Glomerular endothelial cell (primary cell): ENCODE data around the gene TPX2. TPM values are rescaled to one million over a fixed set of nuclear protein-coding genes. Genes with fewer than 3 reads are reported as not detected.

Source experiments
- DNase-seq: peaks from one replicate; pipeline ENCODE4 v3.0.0-alpha.2; 2011; ENCODE audit warnings: low read depth, low spot score; ENCODE audit errors: extremely low read depth
- total RNA-seq: library from RNA; depleted of rRNA; stranded (reverse); fragments of >200 nt; gene quantifications from 2 replicates; pipeline ENCODE4 v1.2.3, GENCODE V29; 2015

TPX2 gene
- total RNA-seq, 1 donor from 2014 or later = 31.0 TPM

DNA sequence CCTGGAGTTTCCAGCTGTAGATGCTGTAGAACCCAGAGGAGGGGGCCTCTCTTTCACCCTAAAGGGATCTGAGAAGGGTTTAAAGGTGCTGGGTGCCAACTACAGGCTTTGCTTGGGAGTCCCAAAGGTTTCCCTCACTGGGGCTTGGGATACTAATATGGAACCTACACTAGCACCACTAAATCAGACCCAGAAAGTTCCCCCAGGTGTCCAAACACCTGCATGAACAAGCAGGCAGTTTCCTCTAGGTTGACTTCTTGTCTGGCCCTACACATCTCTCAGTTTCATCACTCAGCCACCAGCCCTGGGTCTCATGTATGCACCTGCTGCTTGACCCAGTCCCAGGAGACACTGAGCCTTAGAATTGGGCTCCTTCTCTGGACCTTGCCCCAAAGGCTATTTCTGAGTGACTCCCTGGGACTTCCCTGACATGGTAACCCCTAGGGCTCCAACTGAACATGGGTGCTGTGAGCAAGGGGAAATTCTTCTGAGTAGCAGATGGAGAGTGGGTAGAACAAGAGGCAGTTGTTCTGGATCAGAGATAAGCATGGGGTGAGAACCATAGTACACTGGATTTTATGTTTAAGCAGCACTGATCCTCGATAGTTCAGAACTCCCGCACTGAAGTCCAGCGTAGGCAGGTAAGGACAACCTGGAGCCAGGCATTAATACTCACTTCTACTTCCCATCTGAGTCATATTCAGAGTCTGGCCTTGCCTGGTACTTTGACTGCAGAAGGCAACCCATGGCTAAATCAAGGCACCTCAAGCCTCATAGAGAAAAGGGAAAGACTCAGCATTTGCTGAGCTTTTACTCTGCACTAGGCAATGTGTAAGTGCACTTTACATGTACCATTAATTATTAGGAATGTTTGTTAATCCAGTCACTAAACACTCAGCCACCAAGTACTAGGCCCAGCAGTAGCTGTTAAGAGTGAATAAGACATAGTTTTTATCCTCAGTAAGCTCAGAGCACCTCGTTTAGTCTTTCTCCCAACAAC lies 33.2 kb upstream of the TPX2 start:
- no peak for DNase-seq

GRCh38 chr20:31706607-31707257 lies 32.4 kb upstream of the TPX2 start:
- no peak for DNase-seq

DNA sequence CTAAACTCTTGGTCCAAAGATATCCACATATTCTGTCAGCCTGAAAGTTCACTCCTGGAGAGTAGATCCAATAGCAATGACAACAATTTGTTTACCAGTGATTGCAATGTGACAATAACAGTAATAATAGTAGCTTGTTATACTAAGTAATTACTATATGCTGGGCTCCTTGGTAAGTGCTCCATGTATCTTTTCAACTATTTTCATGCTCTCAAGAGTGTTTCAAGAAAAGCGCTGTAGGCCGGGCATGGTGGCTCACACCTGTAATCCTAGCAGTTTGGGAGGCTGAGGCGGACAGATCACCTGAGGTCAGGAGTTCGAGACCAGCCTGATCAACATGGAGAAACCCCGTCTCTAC lies 31.9 kb upstream of the TPX2 start:
- no peak for DNase-seq

GRCh38 chr20:31707994-31708735 lies 30.9 kb upstream of the TPX2 start:
- no peak for DNase-seq

- DNase-seq = no peak
Measured at GRCh38 chr20:31708736-31709534, 30.2 kb upstream of the TPX2 start.

- no peak for DNase-seq
Measured at GRCh38 chr20:31709939-31710338, 29.2 kb upstream of the TPX2 start.

DNA sequence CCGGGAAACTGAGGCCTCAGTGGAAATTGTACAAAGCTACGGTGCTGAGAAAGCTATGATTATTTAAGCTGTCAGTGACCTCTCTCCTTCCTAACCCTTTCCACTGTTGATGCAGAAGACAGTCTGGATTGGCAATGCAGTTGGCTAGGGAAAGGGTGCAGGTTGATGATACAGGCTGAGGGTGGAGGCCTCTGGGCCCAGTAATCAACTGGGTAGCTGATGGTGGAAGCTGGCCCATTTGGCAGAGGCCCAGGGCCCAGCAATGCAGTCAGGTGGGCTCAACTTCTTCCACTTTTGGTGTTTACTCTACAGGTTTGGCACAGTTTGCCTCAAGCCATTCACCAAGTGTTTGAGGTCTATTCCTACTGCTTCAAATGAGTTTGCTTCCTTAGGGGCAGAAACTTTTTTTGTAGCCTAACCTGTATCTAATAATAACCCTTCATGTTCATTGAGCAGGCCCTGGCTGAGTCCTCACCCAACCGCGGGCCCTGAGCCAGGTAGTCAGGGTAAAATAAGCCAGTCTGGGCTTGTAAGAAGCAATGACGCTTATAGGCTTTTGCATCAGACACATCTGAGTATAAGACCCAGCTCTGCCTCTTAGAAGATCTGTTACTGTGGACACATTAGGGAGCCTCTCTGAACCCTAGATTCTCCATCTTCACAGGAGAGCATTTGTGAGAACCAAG lies 28.5 kb upstream of the TPX2 start:
- DNase-seq = no peak

DNA sequence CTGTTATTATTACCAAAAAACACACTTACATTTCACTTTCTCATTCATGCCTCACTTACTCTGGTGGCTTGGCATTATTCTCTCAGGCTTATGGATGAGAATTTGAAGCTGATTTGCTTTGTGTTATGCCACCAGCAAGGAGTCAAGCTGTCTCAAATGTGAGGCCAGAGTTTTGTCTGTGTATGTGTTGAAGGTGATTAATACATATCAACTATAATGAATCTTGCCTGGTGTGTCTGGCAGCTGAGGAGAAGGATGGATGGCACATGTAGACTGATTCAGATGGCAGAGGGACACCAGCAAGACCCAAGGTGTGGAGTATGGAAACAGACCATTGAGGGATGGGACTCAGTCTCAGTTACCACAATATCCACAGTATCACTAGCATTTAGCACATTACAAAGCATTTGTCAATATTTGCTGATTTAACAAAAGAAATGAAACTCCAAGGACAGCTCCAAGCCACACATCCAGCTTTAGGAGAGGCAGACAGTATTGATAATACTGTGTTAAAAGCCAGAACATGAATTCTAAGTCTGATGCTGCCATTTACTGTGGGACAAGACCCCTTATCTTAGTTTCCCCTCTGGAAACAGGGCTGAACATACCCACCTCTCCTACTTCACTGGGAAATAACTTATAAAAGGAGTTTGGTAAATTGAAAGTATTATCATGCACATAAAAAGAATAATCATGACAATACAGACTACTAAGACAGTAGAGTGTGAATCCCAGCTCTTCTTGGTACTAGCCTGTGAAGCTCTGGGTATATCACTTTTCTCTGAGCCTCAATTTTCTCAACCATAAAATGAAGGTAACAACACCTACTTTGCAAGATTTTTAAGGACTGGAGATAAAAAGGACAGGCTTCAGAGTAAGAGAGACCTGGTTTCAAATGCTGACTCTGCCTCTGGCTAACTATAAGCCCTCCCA lies 27.6 kb upstream of the TPX2 start:
- no peak for DNase-seq

GRCh38 chr20:31712112-31712553 lies 27.0 kb upstream of the TPX2 start:
- no peak for DNase-seq

- DNase-seq = no peak
Measured at GRCh38 chr20:31712564-31713311, 26.4 kb upstream of the TPX2 start.

GRCh38 chr20:31713312-31714273 lies 25.5 kb upstream of the TPX2 start:
- DNase-seq = no peak

- no peak for DNase-seq
Measured at GRCh38 chr20:31715766-31716165, 23.3 kb upstream of the TPX2 start.

DNA sequence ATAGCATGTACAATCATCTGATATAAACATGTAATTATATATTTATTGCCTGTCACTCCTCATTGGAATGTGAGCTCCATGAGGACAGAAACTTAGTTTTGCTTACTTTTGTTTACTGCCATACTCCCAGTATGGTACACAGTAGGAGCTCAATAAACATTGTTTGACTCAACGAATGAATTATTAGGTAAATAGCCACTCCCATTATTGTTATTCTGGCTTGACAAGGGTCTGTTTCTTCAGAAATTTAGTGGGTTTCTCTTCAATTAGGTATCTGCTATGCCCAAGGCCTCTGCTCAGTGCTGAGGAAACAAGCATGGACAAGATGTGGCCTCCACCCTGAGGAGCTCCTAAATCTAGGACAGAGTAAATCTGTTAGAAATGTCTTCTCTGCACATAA lies 22.7 kb upstream of the TPX2 start:
- DNase-seq = no peak

GRCh38 chr20:31716818-31717477 lies 22.1 kb upstream of the TPX2 start:
- no peak for DNase-seq

GRCh38 chr20:31717478-31718201 lies 21.4 kb upstream of the TPX2 start:
- DNase-seq = no peak
